A673 (cell line): ENCODE results near the gene BCAS4. TPM values are rescaled to one million over a fixed set of nuclear protein-coding genes. Genes with fewer than 3 reads are reported as not detected.

ENCODE experiments used
- BruUV-seq: library from RNA; stranded (reverse); fragments of 400-500 nt; replicated peaks from 2 replicates; lab custom pipeline; 2021; lab: Mats Ljungman, UMichigan
- CTCF ChIA-PET: fragments of 300-600 bp; sonication (Branson Sonifier 250); formaldehyde crosslinking; loops from one replicate; lab custom pipeline; 2022; ENCODE audit warnings: antibody characterized with exemption; lab: Charles Lee
- POLR2A ChIA-PET: fragments of 300-600 bp; sonication (Branson Sonifier 250); formaldehyde crosslinking; loops from one replicate; lab custom pipeline; 2022; ENCODE audit warnings: antibody characterized with exemption; ENCODE audit not compliant: low non-redundant PET; lab: Charles Lee
- DNase-seq: peaks from one replicate; pipeline ENCODE4 v3.0.0-alpha.2; 2015; ENCODE audit warnings: low spot score
- H3K27ac ChIP-seq: fragments of 200-600 bp; sonication (generic); 2 replicates; pipeline ENCODE4 v1.5.1; 2016; ENCODE audit warnings: mixed run types, low read depth, mild to moderate bottlenecking, mixed read lengths, antibody characterized with exemption, low read length; ENCODE audit not compliant: poor library complexity, severe bottlenecking
- H3K27me3 ChIP-seq: fragments of 200-600 bp; sonication (generic); replicated peaks from 2 replicates; pipeline ENCODE4 v1.6.1; 2017; ENCODE audit warnings: mixed run types, low read depth, mild to moderate bottlenecking, mixed read lengths, antibody characterized with exemption, low read length; ENCODE audit not compliant: insufficient read depth, poor library complexity
- H3K36me3 ChIP-seq: fragments of 200-600 bp; sonication (generic); 2 replicates; pipeline ENCODE4 v1.6.1; 2016; ENCODE audit warnings: mixed run types, mild to moderate bottlenecking, mixed read lengths, antibody characterized with exemption, low read length; ENCODE audit not compliant: insufficient read depth, poor library complexity, severe bottlenecking
- H3K4me1 ChIP-seq: fragments of 200-600 bp; sonication (generic); 2 replicates; pipeline ENCODE4 v1.6.1; 2017; ENCODE audit warnings: mixed run types, mild to moderate bottlenecking, mixed read lengths, antibody characterized with exemption, low read length; ENCODE audit not compliant: insufficient read depth, poor library complexity, severe bottlenecking
- H3K4me3 ChIP-seq: fragments of 200-600 bp; sonication (generic); 2 replicates; pipeline ENCODE4 v1.5.1; 2016; ENCODE audit warnings: low read depth, mixed run types, mild to moderate bottlenecking, mixed read lengths, low read length; ENCODE audit not compliant: poor library complexity, severe bottlenecking
- H3K9me3 ChIP-seq: fragments of 200-600 bp; sonication (generic); 2 replicates; pipeline ENCODE4 v1.6.1; 2016; ENCODE audit warnings: mixed run types, low read depth, mild to moderate bottlenecking, mixed read lengths, antibody characterized with exemption, low read length; ENCODE audit not compliant: poor library complexity, severe bottlenecking
- EZH2 ChIP-seq: fragments of 200-600 bp; sonication (generic); IDR thresholded peaks from 2 replicates; pipeline ENCODE4 v1.6.1; 2017; ENCODE audit warnings: borderline replicate concordance, low read depth, mild to moderate bottlenecking, mixed read lengths, antibody characterized with exemption, low read length; ENCODE audit not compliant: poor library complexity, severe bottlenecking
- intact Hi-C: fragments of 100-400 bp; cut with micrococcal nuclease; formaldehyde crosslinking; loops from one replicate; pipeline ENCODE4 v1.10.0; 2022; ENCODE audit not compliant: unreplicated experiment
- total RNA-seq: library from RNA; stranded (reverse); gene quantifications from 2 replicates; pipeline ENCODE4 v1.2.3, GENCODE V29; 2021
- TF ChIP-seq, protein P1 (sequence below): fragments of 300-800, 200-600 bp; sonication (generic); conservative IDR thresholded peaks from 2 replicates; pipeline ENCODE4 v1.5.1; 2017; ENCODE audit warnings: low read depth, mild to moderate bottlenecking, antibody characterized with exemption, low read length, moderate library complexity, mixed read lengths

Gene BCAS4
- total RNA-seq, 1 experiment from 2014 or later: 28.4 TPM

GRCh38 chr20:50848846-50849673 is 54.2 kb downstream of the BCAS4 start:
- BruUV-seq: no TSS peak
- H3K27me3 ChIP-seq: no peaks in the 10 kb centered on the region
- DNase-seq: no peak
- no peaks in the 10 kb centered on the region for H3K36me3 ChIP-seq
- H3K9me3 ChIP-seq: no peaks in the 10 kb centered on the region
- intact Hi-C loops: no loop called here
- peaks cover 5% of the 10 kb centered on the region for H3K4me1 ChIP-seq
- H3K27ac ChIP-seq: no peak overlapping the region
- CTCF ChIA-PET: interaction anchor here (0.9 kb wide), 1 partner anchor 30 kb away, joined by 3 read pairs; no protein-coding TSS in a partner anchor
- POLR2A ChIA-PET: no interaction called here
- no peak for TF ChIP-seq EZH2
- TF ChIP-seq, protein P1, sequence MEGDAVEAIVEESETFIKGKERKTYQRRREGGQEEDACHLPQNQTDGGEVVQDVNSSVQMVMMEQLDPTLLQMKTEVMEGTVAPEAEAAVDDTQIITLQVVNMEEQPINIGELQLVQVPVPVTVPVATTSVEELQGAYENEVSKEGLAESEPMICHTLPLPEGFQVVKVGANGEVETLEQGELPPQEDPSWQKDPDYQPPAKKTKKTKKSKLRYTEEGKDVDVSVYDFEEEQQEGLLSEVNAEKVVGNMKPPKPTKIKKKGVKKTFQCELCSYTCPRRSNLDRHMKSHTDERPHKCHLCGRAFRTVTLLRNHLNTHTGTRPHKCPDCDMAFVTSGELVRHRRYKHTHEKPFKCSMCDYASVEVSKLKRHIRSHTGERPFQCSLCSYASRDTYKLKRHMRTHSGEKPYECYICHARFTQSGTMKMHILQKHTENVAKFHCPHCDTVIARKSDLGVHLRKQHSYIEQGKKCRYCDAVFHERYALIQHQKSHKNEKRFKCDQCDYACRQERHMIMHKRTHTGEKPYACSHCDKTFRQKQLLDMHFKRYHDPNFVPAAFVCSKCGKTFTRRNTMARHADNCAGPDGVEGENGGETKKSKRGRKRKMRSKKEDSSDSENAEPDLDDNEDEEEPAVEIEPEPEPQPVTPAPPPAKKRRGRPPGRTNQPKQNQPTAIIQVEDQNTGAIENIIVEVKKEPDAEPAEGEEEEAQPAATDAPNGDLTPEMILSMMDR: no peak
- H3K4me3 ChIP-seq: no peak overlapping the region

DNA sequence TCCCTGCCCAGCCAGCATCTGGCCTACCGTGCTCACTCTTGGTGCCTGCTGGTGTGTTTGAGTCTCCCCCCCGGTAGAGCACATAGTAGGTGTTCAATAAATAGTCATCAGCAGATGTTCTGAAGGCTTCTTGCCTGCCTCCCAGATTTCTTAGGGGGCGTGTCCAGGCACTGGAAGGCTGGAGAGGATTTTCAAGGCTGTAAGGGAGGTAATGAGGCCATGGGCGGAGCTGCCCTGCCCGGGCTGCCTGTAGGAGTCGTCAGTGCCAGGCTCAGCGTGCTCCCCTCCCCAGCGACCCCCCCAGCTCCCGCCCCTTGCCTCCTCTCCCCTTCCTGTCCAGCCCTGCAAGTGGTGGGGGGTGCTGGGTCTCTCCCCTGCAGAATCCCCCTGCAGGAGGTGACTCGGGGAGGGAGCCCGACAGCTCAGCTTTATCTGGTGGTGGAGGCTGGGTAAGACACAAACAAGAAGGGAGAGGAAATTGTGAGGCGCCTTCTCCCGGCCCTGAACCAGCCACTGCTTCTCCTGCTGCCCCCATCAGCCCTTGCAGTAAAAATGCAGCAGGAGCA is 55.9 kb downstream of the BCAS4 start:
- Histone ChIP-seq H3K36me3 (no peaks in the 10 kb centered on the region), H3K27ac (no peak overlapping the region), H3K27me3 (no peaks in the 10 kb centered on the region), H3K4me1 (peaks cover 5% of the 10 kb centered on the region), H3K9me3 (no peaks in the 10 kb centered on the region), H3K4me3 (no peak overlapping the region)
- intact Hi-C loops: no loop called here
- DNase-seq: no peak
- BruUV-seq: no TSS peak
- ChIA-PET CTCF (no interaction called here), POLR2A (no interaction called here)
- TF ChIP-seq, protein P1: no peak
- TF ChIP-seq EZH2: no peak

DNA sequence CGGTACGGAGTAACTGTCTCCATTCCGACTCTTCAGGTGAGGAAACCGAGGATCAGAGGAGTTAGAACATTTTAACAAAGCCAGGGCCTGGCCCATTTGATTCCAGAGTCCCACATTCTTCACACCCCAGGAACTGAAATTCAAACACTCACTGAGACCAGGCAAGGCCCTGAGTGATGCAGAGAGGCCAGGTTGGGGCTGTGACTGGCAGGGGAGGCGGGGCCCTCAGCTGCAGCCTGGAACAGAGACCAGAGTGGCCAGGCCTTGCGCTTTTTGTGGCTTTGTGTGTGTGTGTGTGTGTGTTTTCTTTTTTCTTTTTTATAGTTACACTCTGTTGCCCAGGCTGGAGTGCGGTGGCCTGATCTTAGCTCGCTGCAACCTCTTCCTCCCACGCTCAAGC is 57.2 kb downstream of the BCAS4 start:
- Histone ChIP-seq H3K4me1 (peaks cover 5% of the 10 kb centered on the region), H3K27me3 (no peaks in the 10 kb centered on the region), H3K27ac (no peak overlapping the region), H3K9me3 (no peaks in the 10 kb centered on the region), H3K4me3 (no peak overlapping the region), H3K36me3 (no peaks in the 10 kb centered on the region)
- no peak for DNase-seq
- POLR2A ChIA-PET: no interaction called here
- intact Hi-C loops: no loop called here
- BruUV-seq: no TSS peak
- CTCF ChIA-PET: no interaction called here
- TF ChIP-seq EZH2: no peak
- TF ChIP-seq, protein P1: no peak
